B cell (primary cell): ENCODE data around the gene HPCAL4. TPM values are rescaled to one million over a fixed set of nuclear protein-coding genes. Genes with fewer than 3 reads are reported as not detected.

ENCODE experiments used
- ATAC-seq: fragments of 200-7000 bp; cut with Tn5 transposase; one replicate; pipeline ENCODE4 v1.10.0; 2021; ENCODE audit warnings: low read depth, mild to moderate bottlenecking, moderate number of reproducible peaks, moderate library complexity
- CTCF ChIA-PET: fragments of 350-600 bp; sonication (Branson Sonifier 250); formaldehyde crosslinking; loops from one replicate; lab custom pipeline; 2021; ENCODE audit warnings: antibody characterized with exemption, inconsistent platforms; lab: Charles Lee
- POLR2A ChIA-PET: fragments of 350-600 bp; sonication (Branson Sonifier 250); formaldehyde crosslinking; loops from one replicate; lab custom pipeline; 2021; ENCODE audit warnings: antibody characterized with exemption; lab: Charles Lee
- DNase-seq: peaks from one replicate; pipeline ENCODE4 v3.0.0; 2013
- H2AFZ ChIP-seq: 2 replicates; pipeline ENCODE4 v1.6.1; 2012; ENCODE audit warnings: mild to moderate bottlenecking, low read depth, low read length; ENCODE audit not compliant: insufficient read depth, poor library complexity, severe bottlenecking
- H3K27ac ChIP-seq, 2 donors: 1 replicate in 1 of 2; 2 replicates in 1 of 2; pipeline ENCODE4 v1.5.1; 2012 to 2013; ENCODE audit warnings: low read length in 2 of 2, mild to moderate bottlenecking in 2 of 2, moderate library complexity in 1 of 2
- H3K27me3 ChIP-seq, 4 experiments: fragments of 200-600 bp in 1 of 4; sonication (generic) in 1 of 4; replicated peaks in 1 of 4; 1 replicate in 2 of 4; 2 replicates in 2 of 4; pipeline versions ENCODE4 v1.6.1 to v1.7.0; 2013 to 2016; ENCODE audit warnings: low read length in 3 of 4, mild to moderate bottlenecking in 2 of 4, mixed read lengths in 1 of 4, moderate library complexity in 1 of 4; ENCODE audit not compliant: insufficient read depth in 4 of 4, control insufficient read depth in 3 of 4; ENCODE audit errors: control extremely low read depth in 1 of 4
- H3K36me3 ChIP-seq, 2 experiments: replicated peaks in 1 of 2; 1 replicate in 1 of 2; 2 replicates in 1 of 2; pipeline versions ENCODE4 v1.6.1 to v1.7.1; 2013; ENCODE audit warnings: low read length in 1 of 2; ENCODE audit not compliant: insufficient read depth in 2 of 2, control insufficient read depth in 1 of 2; ENCODE audit errors: control extremely low read depth in 1 of 2, extremely low read depth in 1 of 2
- H3K4me1 ChIP-seq, 2 donors: fragments of 200-600 bp in 1 of 2; sonication (generic) in 1 of 2; 1 replicate in 1 of 2; 2 replicates in 1 of 2; pipeline versions ENCODE4 v1.5.1 to v1.6.1; 2013 to 2017; ENCODE audit warnings: low read length in 2 of 2; ENCODE audit not compliant: control insufficient read depth in 2 of 2, insufficient read depth in 2 of 2
- H3K4me2 ChIP-seq: replicated peaks from 2 replicates; pipeline ENCODE3; 2012; ENCODE audit warnings: mild to moderate bottlenecking, low read depth, low read length; ENCODE audit not compliant: poor library complexity, severe bottlenecking
- H3K4me3 ChIP-seq, 5 experiments: fragments of 200-600 bp in 1 of 5; sonication (generic) in 1 of 5; 1 replicate in 3 of 5; 2 replicates in 2 of 5; pipeline versions ENCODE4 v1.5.1 to v1.7.0; 2011 to 2016; ENCODE audit warnings: low read length in 4 of 5, mild to moderate bottlenecking in 4 of 5, low read depth in 2 of 5, control low read depth in 1 of 5, moderate library complexity in 1 of 5; ENCODE audit not compliant: insufficient read depth in 1 of 5; ENCODE audit errors: control extremely low read depth in 1 of 5, extremely low read depth in 1 of 5
- H3K79me2 ChIP-seq: fragments of 200-600 bp; sonication (generic); one replicate; pipeline ENCODE4 v1.6.0; 2016; ENCODE audit warnings: low read length; ENCODE audit not compliant: control insufficient read depth, insufficient read depth
- H3K9ac ChIP-seq: fragments of 200-600 bp; sonication (generic); 2 replicates; pipeline ENCODE4 v1.6.1; 2017; ENCODE audit warnings: mild to moderate bottlenecking, low read length, moderate library complexity
- H3K9me3 ChIP-seq, 3 donors: one replicate each; pipeline versions ENCODE4 v1.6.1 to v1.7.1; 2013; ENCODE audit warnings: low read length in 2 of 3; ENCODE audit not compliant: control insufficient read depth in 2 of 3, insufficient read depth in 1 of 3; ENCODE audit errors: control extremely low read depth in 1 of 3
- H4K20me1 ChIP-seq: 2 replicates; pipeline ENCODE4 v1.6.0; 2012; ENCODE audit warnings: mild to moderate bottlenecking, low read length; ENCODE audit not compliant: insufficient read depth, control insufficient read depth, poor library complexity, severe bottlenecking
- H3K27ac Mint-ChIP-seq: one replicate; pipeline ENCODE4 v1.8.0; 2021; ENCODE audit warnings: mixed read lengths
- H3K27me3 Mint-ChIP-seq: one replicate; pipeline ENCODE4 v1.8.0; 2021; ENCODE audit warnings: mixed read lengths
- H3K4me1 Mint-ChIP-seq: one replicate; pipeline ENCODE4 v1.8.0; 2021; ENCODE audit warnings: mixed read lengths
- H3K4me3 Mint-ChIP-seq: one replicate; pipeline ENCODE4 v1.8.0; 2021; ENCODE audit warnings: mixed read lengths
- H3K9me3 Mint-ChIP-seq: one replicate; pipeline ENCODE4 v1.8.0; 2022; ENCODE audit warnings: mixed read lengths; ENCODE audit not compliant: insufficient read depth
- CTCF ChIP-seq: fragments of 200-600 bp; IDR thresholded peaks from one replicate; pipeline ENCODE4 v1.8.0; 2022; ENCODE audit warnings: antibody characterized with exemption, mild to moderate bottlenecking
- EZH2 ChIP-seq: IDR thresholded peaks from 2 replicates; pipeline ENCODE4 v1.6.1; 2012; ENCODE audit warnings: borderline replicate concordance, low read depth, mild to moderate bottlenecking, moderate library complexity, low read length; ENCODE audit not compliant: insufficient read depth, poor library complexity, severe bottlenecking
- WGBS: methylation state at CpG from one replicate; pipeline ENCODE4 v1.1.5; 2013; ENCODE audit warnings: missing lambda C conversion rate; ENCODE audit not compliant: insufficient coverage; 5-methylcytosine and 5-hydroxymethylcytosine counted together
- intact Hi-C: fragments of 100-400 bp; cut with micrococcal nuclease; formaldehyde crosslinking; loops from one replicate; pipeline ENCODE4 v1.10.0; 2022
- polyA plus RNA-seq: library from polyadenylated mRNA; depleted of rRNA; stranded (reverse); fragments of >200 nt; gene quantifications from 2 replicates; pipeline ENCODE4 v1.2.3, GENCODE V29; 2012
- total RNA-seq, 2 donors: library from RNA; stranded (reverse); fragments of 120-200 nt in 1 of 2; gene quantifications; 1 replicate in 1 of 2; 2 replicates in 1 of 2; pipeline versions ENCODE4 v1.2.3 to v1.2.4, GENCODE V29; 2013 to 2022

Gene HPCAL4
- total and polyA plus RNA-seq, 2 donors (not counting 1 experiment from before 2014, with no cell fraction given) = not detected

- intact Hi-C loops = no loop called here
- Mint-ChIP-seq H3K4me3 (no peak overlapping the region), H3K4me1 (peaks cover 4% of the 10 kb centered on the region), H3K9me3 (no peaks in the 10 kb centered on the region), H3K27me3 (peaks cover 58% of the 10 kb centered on the region), H3K27ac (no peak overlapping the region)
- no peaks in the 10 kb centered on the region for H3K79me2 ChIP-seq
- no peak overlapping the region for H3K27ac ChIP-seq
- WGBS = 75% methylated on average over 1 of the region's 2 CpGs
- H3K27me3 ChIP-seq = peaks cover 0 to 34% (median 19%) of the 10 kb centered on the region in 4 experiments
- H3K4me1 ChIP-seq = peaks cover 6 to 9% of the 10 kb centered on the region in 2 donors
- no peak overlapping the region for H3K9ac ChIP-seq
- POLR2A ChIA-PET = no interaction called here
- H2AFZ ChIP-seq = no peak overlapping the region
- CTCF ChIA-PET = interaction anchor here (1.1 to 1.2 kb wide), 3 partner anchors 9 to 24 kb away, joined by 3 read pairs; no protein-coding TSS in a partner anchor
- no peaks in the 10 kb centered on the region for H3K36me3 ChIP-seq
- H4K20me1 ChIP-seq = no peaks in the 10 kb centered on the region
- H3K4me3 ChIP-seq = no peak overlapping the region
- no peak overlapping the region for H3K4me2 ChIP-seq
- no peaks in the 10 kb centered on the region for H3K9me3 ChIP-seq
- DNase-seq (no peak), ATAC-seq (no peak)
- TF ChIP-seq CTCF (no peak), EZH2 (no peak)
Observed at GRCh38 chr1:39635871-39636210, 55.4 kb downstream of the HPCAL4 start.

- Histone ChIP-seq H3K4me1 (peaks cover 6 to 9% of the 10 kb centered on the region in 2 donors), H4K20me1 (no peaks in the 10 kb centered on the region), H3K4me2 (no peak overlapping the region), H3K79me2 (no peaks in the 10 kb centered on the region), H2AFZ (no peak overlapping the region), H3K9me3 (no peaks in the 10 kb centered on the region), H3K9ac (no peak overlapping the region), H3K27me3 (peaks cover 0 to 30% (median 19%) of the 10 kb centered on the region in 4 experiments), H3K36me3 (no peaks in the 10 kb centered on the region), H3K27ac (no peak overlapping the region), H3K4me3 (no peak overlapping the region)
- H3K4me3 Mint-ChIP-seq = no peak overlapping the region
- 93% methylated on average over 7 of the region's 12 CpGs for WGBS
- ATAC-seq (no peak), DNase-seq (no peak)
- no peak overlapping the region for H3K27ac Mint-ChIP-seq
- no peaks in the 10 kb centered on the region for H3K9me3 Mint-ChIP-seq
- peaks cover 4% of the 10 kb centered on the region for H3K4me1 Mint-ChIP-seq
- TF ChIP-seq EZH2 = no peak
- CTCF ChIA-PET = interaction anchor here (1.0 to 1.2 kb wide), 3 partner anchors 9 to 18 kb away, joined by 3 read pairs; no protein-coding TSS in a partner anchor
- intact Hi-C loops = no loop called here
- peaks cover 57% of the 10 kb centered on the region for H3K27me3 Mint-ChIP-seq
- POLR2A ChIA-PET = no interaction called here
Observed at GRCh38 chr1:39635205-39635870, 55.9 kb downstream of the HPCAL4 start.
